ENCODE results near the gene MALAT1.

DNA sequence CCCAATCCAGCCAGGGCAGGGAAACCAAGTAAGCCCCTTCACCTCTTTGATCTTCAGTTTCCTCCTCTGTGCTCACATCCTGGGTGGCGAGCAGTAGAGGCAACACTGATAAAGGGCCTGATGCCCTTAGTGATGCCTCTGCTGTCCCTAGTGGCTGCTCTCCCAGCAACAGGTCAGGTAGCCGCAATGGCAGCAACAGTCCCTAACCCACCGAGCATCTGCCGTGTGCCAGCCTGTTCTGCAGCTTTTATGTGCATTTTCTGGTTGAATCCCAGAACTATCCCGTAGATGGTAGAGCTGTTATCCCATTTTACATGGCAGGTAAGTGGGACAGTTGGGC is 31.3 kb downstream of the MALAT1 start:
- TF ChIP-seq, protein P1, sequence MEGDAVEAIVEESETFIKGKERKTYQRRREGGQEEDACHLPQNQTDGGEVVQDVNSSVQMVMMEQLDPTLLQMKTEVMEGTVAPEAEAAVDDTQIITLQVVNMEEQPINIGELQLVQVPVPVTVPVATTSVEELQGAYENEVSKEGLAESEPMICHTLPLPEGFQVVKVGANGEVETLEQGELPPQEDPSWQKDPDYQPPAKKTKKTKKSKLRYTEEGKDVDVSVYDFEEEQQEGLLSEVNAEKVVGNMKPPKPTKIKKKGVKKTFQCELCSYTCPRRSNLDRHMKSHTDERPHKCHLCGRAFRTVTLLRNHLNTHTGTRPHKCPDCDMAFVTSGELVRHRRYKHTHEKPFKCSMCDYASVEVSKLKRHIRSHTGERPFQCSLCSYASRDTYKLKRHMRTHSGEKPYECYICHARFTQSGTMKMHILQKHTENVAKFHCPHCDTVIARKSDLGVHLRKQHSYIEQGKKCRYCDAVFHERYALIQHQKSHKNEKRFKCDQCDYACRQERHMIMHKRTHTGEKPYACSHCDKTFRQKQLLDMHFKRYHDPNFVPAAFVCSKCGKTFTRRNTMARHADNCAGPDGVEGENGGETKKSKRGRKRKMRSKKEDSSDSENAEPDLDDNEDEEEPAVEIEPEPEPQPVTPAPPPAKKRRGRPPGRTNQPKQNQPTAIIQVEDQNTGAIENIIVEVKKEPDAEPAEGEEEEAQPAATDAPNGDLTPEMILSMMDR (IDR thresholded peaks at IDR 0.05; ENCODE audit: insufficient read depth, low read length, poor library complexity, severe bottlenecking): no peak
- no peak for TF ChIP-seq EZH2phosphoT487 (conservative IDR thresholded peaks at IDR 0.05; ENCODE audit: low read length)

All from SU-DHL-6 (cell line).